Caco-2 (cell line): ENCODE results near the gene RPS6KA5. TPM values are rescaled to one million over a fixed set of nuclear protein-coding genes. Genes with fewer than 3 reads are reported as not detected.

Experiments
- BruUV-seq: library from RNA; stranded (reverse); fragments of 400-500 nt; replicated peaks from 2 replicates; lab custom pipeline; 2021; lab: Mats Ljungman, UMichigan
- CTCF ChIA-PET: fragments of 300-600 bp; sonication (Branson Sonifier 250); formaldehyde crosslinking; loops from one replicate; lab custom pipeline; 2022; ENCODE audit warnings: antibody characterized with exemption; lab: Charles Lee
- POLR2A ChIA-PET: fragments of 300-600 bp; sonication (Branson Sonifier 250); formaldehyde crosslinking; loops from one replicate; lab custom pipeline; 2022; ENCODE audit warnings: antibody characterized with exemption; lab: Charles Lee
- DNase-seq, 2 experiments: peaks; one replicate each; pipeline versions ENCODE4 v3.0.0 to v3.0.0-alpha.2; 2020 to 2022
- H3K27me3 ChIP-seq: replicated peaks from 2 replicates; pipeline ENCODE4 v1.6.0; 2011; ENCODE audit warnings: low read length; ENCODE audit not compliant: control insufficient read depth, insufficient read depth
- H3K36me3 ChIP-seq: 2 replicates; pipeline ENCODE4 v1.5.1; 2011; ENCODE audit warnings: low read length; ENCODE audit not compliant: control insufficient read depth, insufficient read depth
- H3K4me1 ChIP-seq: fragments of 250-450 bp; sonication (Bioruptor Pico); 2 replicates; pipeline ENCODE4 v1.5.1; 2020; ENCODE audit warnings: mild to moderate bottlenecking
- H3K4me3 ChIP-seq: 2 replicates; pipeline ENCODE4 v1.5.1; 2011; ENCODE audit warnings: low read depth, mild to moderate bottlenecking, control low read depth, low read length
- H3K9me3 ChIP-seq: fragments of 250-450 bp; sonication (Bioruptor Pico); 2 replicates; pipeline ENCODE4 v1.5.1; 2020; ENCODE audit warnings: mild to moderate bottlenecking, moderate library complexity
- H3K27ac Mint-ChIP-seq: one replicate; pipeline ENCODE4 v1.8.0; 2022; ENCODE audit warnings: mixed read lengths; ENCODE audit not compliant: unreplicated experiment
- H3K27me3 Mint-ChIP-seq: one replicate; pipeline ENCODE4 v1.8.0; 2022; ENCODE audit warnings: mixed read lengths; ENCODE audit not compliant: insufficient read depth, unreplicated experiment
- H3K36me3 Mint-ChIP-seq: one replicate; pipeline ENCODE4 v1.8.0; 2022; ENCODE audit warnings: mild to moderate bottlenecking, mixed read lengths; ENCODE audit not compliant: insufficient read depth, unreplicated experiment
- H3K4me1 Mint-ChIP-seq: one replicate; pipeline ENCODE4 v1.8.0; 2022; ENCODE audit warnings: low read depth, mixed read lengths; ENCODE audit not compliant: unreplicated experiment
- H3K4me3 Mint-ChIP-seq: one replicate; pipeline ENCODE4 v1.8.0; 2022; ENCODE audit warnings: mild to moderate bottlenecking, moderate library complexity, mixed read lengths; ENCODE audit not compliant: unreplicated experiment
- H3K9me3 Mint-ChIP-seq: one replicate; pipeline ENCODE4 v1.8.0; 2022; ENCODE audit warnings: mixed read lengths; ENCODE audit not compliant: unreplicated experiment
- CTCF ChIP-seq, 2 experiments: fragments of 200-600 bp in 1 of 2; IDR thresholded peaks; 1 replicate in 1 of 2; 2 replicates in 1 of 2; pipeline versions ENCODE4 v1.5.1 to v1.8.0; 2011 to 2022; ENCODE audit warnings: antibody characterized with exemption in 1 of 2, control low read depth in 1 of 2, inconsistent platforms in 1 of 2, low read depth in 1 of 2, low read length in 1 of 2, mild to moderate bottlenecking in 1 of 2, moderate library complexity in 1 of 2; ENCODE audit not compliant: insufficient read depth in 1 of 2, severe bottlenecking in 1 of 2, unreplicated experiment in 1 of 2
- intact Hi-C: fragments of 100-400 bp; cut with micrococcal nuclease; formaldehyde crosslinking; loops from one replicate; pipeline ENCODE4 v1.10.0; 2022; ENCODE audit not compliant: unreplicated experiment
- total RNA-seq: library from RNA; stranded (reverse); gene quantifications from 2 replicates; pipeline ENCODE4 v1.2.3, GENCODE V29; 2022

Gene RPS6KA5
- total RNA-seq, 1 experiment from 2014 or later = 5.7 TPM

DNA sequence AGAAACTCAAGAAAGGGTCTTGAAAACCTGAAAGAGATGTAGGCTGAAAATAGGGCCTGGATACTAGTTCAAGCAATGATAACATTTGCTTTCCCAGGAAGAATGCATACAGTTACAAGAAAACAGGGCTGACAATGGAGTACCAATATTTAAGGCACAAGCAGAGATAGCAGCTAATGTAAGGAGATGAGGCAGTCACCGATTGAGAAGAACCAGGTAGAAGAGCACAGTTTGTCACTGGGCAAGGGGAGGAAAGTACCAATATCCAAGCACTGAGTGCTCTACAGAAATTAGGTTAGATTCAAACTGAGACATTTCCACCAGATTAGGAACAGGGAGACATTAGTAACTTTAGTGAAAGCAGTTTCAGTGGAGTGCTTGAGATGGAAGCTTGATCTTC is 19.9 kb downstream of the RPS6KA5 start:
- H3K4me1 ChIP-seq = no peaks in the 10 kb centered on the region
- Mint-ChIP-seq H3K27me3 (no peaks in the 10 kb centered on the region), H3K4me1 (no peaks in the 10 kb centered on the region), H3K36me3 (no peaks in the 10 kb centered on the region), H3K27ac (no peak overlapping the region), H3K4me3 (no peak overlapping the region), H3K9me3 (no peaks in the 10 kb centered on the region)
- no peak for DNase-seq
- TF ChIP-seq CTCF (IDR thresholded peaks at IDR 0.05; ENCODE audit: insufficient read depth in 1 of 2, low read depth in 1 of 2, low read length in 1 of 2, severe bottlenecking in 1 of 2, unreplicated experiment in 1 of 2) = no peak
- intact Hi-C loops = no loop called here
- H3K4me3 ChIP-seq = no peak overlapping the region
- ChIA-PET POLR2A (no interaction called here), CTCF (no interaction called here)
- no peaks in the 10 kb centered on the region for H3K36me3 ChIP-seq
- H3K27me3 ChIP-seq = no peaks in the 10 kb centered on the region
- no TSS peak for BruUV-seq
- no peaks in the 10 kb centered on the region for H3K9me3 ChIP-seq

DNA sequence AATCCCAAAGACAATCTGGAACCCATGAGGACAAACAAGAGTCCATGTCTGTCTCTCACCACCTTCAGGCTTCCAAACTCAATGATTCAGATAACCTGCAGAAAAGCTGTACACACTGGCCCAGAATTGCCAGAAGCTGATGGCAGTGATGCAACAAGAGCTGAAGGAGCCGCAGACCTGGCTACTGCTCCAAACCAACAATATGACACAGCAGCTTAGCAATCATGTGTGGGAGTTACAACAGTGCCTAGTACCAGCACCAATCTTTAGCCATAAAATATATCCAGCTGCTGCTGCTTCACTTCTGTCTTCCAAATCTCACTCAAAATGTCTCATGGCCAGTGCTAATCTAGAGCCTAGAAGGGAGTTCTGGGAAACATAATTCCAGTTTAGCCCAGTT is 22.0 kb downstream of the RPS6KA5 start:
- no peaks in the 10 kb centered on the region for H3K4me1 Mint-ChIP-seq
- CTCF ChIA-PET = interaction anchor here (1.0 kb wide), 1 partner anchor 22 kb away, joined by 3 read pairs; the partner anchor contains the start of gene RPS6KA5

GRCh38 chr14:91036741-91037469 is 23.5 kb downstream of the RPS6KA5 start:
- POLR2A ChIA-PET = no interaction called here
- intact Hi-C loops = no loop called here
- BruUV-seq = no TSS peak

More for the DNA sequence above, 22.0 kb downstream of the RPS6KA5 start:
- intact Hi-C loops = no loop called here
- POLR2A ChIA-PET = no interaction called here
- TF ChIP-seq CTCF (IDR thresholded peaks at IDR 0.05; ENCODE audit: insufficient read depth in 1 of 2, low read depth in 1 of 2, low read length in 1 of 2, severe bottlenecking in 1 of 2, unreplicated experiment in 1 of 2) = no peak
- no peaks in the 10 kb centered on the region for H3K27me3 ChIP-seq
- no peaks in the 10 kb centered on the region for H3K36me3 ChIP-seq
- Mint-ChIP-seq H3K27me3 (no peaks in the 10 kb centered on the region), H3K36me3 (no peaks in the 10 kb centered on the region), H3K27ac (no peak overlapping the region), H3K9me3 (no peaks in the 10 kb centered on the region), H3K4me3 (no peak overlapping the region)
- no peaks in the 10 kb centered on the region for H3K4me1 ChIP-seq
- H3K9me3 ChIP-seq = no peaks in the 10 kb centered on the region
- no TSS peak for BruUV-seq
- H3K4me3 ChIP-seq = no peak overlapping the region
- no peak for DNase-seq

More at GRCh38 chr14:91036741-91037469, 23.5 kb downstream of the RPS6KA5 start:
- Mint-ChIP-seq H3K27ac (no peak overlapping the region), H3K27me3 (no peaks in the 10 kb centered on the region), H3K36me3 (no peaks in the 10 kb centered on the region), H3K4me1 (no peaks in the 10 kb centered on the region), H3K4me3 (no peak overlapping the region), H3K9me3 (no peaks in the 10 kb centered on the region)
- Histone ChIP-seq H3K36me3 (no peaks in the 10 kb centered on the region), H3K9me3 (no peaks in the 10 kb centered on the region), H3K27me3 (no peaks in the 10 kb centered on the region), H3K4me1 (no peaks in the 10 kb centered on the region), H3K4me3 (no peak overlapping the region)
- CTCF ChIA-PET = no interaction called here
- no peak for TF ChIP-seq CTCF (IDR thresholded peaks at IDR 0.05; ENCODE audit: insufficient read depth in 1 of 2, low read depth in 1 of 2, low read length in 1 of 2, severe bottlenecking in 1 of 2, unreplicated experiment in 1 of 2)
- no peak for DNase-seq
